ENCODE results near the gene FARP2. TPM values are rescaled to one million over a fixed set of nuclear protein-coding genes. Genes with fewer than 3 reads are reported as not detected.
A peak's percentile ranks its signal among the peaks of the same experiment; 100 is the strongest.

The FARP2 gene
- total RNA-seq, 6 donors from 2014 or later = 33.4 to 96.4 (median 42.2) TPM

DNA sequence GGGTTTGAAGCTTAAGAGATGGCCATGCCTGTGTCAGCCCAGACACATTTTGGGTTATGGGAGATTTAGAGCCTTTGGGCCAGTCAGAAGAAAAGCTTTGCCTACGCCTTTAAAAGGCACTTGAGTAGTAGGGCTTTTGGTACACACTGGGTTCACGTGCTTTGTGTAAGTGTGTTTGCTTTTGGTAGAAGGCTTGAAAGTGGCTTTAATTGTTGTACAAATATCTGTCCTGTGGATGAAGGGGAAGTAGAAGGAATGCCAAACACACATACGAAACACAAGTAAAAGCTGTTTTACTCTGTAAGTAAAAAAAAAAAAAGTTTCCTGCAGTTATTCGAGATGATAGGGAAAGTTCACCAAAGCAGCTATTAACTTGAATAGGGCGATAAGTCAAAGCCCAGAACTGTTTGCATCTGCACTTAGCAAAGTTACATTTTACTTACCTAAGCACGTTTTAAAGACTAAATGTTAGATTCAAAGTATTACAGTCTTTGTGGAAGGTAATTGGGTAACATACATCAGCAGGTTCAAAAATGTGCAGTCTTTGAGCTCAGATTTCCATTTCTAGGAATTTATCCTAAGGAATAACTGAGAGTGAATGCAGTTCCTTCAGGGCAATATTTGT lies 76.9 kb downstream of the FARP2 start:
- DNase-seq (peak in 1 of 2 donors; percentile 44), ATAC-seq (ENCODE audit: low FRiP score in 2 of 2) (peak in 1 of 2 donors; percentile 87)
- H3K27ac ChIP-seq = no peak overlapping the region
- TF ChIP-seq POLR2A (IDR thresholded peaks at IDR 0.05) (no peak), POLR2AphosphoS5 (IDR thresholded peaks at IDR 0.05) (no peak), EP300 (IDR thresholded peaks at IDR 0.05) (peak in 1 of 4 donors; percentile 63)
- TF ChIP-seq, protein P1, sequence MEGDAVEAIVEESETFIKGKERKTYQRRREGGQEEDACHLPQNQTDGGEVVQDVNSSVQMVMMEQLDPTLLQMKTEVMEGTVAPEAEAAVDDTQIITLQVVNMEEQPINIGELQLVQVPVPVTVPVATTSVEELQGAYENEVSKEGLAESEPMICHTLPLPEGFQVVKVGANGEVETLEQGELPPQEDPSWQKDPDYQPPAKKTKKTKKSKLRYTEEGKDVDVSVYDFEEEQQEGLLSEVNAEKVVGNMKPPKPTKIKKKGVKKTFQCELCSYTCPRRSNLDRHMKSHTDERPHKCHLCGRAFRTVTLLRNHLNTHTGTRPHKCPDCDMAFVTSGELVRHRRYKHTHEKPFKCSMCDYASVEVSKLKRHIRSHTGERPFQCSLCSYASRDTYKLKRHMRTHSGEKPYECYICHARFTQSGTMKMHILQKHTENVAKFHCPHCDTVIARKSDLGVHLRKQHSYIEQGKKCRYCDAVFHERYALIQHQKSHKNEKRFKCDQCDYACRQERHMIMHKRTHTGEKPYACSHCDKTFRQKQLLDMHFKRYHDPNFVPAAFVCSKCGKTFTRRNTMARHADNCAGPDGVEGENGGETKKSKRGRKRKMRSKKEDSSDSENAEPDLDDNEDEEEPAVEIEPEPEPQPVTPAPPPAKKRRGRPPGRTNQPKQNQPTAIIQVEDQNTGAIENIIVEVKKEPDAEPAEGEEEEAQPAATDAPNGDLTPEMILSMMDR (IDR thresholded peaks at IDR 0.05) = no peak
- WGBS, 2 donors = 65 to 79% methylated on average over 6 of the region's 6 CpGs
- no peak overlapping the region for H3K4me3 ChIP-seq
- no peaks in the 10 kb centered on the region for H3K27me3 ChIP-seq
- H3K4me1 ChIP-seq = peaks cover 0 to 11% (median 0%) of the 10 kb centered on the region in 4 donors
- H3K9me3 ChIP-seq = no peaks in the 10 kb centered on the region
- peaks cover 3 to 81% (median 27%) of the 10 kb centered on the region in 4 donors for H3K36me3 ChIP-seq

DNA sequence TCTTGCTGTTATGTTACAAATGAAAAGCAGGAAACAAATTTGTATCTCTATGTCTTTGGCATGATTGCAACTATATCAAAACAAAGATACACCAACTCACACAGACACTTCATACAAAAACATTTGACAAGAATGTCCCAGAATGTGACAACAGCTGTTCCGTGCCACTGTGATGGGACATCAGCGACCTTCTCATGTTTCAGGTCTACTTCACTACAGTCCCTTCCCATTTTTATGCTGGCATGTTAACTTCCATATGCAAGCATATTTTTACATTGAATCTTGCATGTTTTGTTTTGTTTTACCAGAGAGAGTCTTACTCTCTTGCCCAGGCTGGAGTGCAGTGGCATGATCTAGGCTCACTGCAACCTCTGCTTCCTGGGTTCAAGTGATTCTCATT lies 81.1 kb downstream of the FARP2 start:
- H3K4me1 ChIP-seq = peaks cover 0 to 10% (median 0%) of the 10 kb centered on the region in 4 donors
- H3K9me3 ChIP-seq = no peaks in the 10 kb centered on the region
- ATAC-seq (ENCODE audit: low FRiP score in 2 of 2) (no peak), DNase-seq (no peak)
- H3K36me3 ChIP-seq = peaks cover 3 to 85% (median 34%) of the 10 kb centered on the region in 4 donors
- no peak overlapping the region for H3K27ac ChIP-seq
- no peaks in the 10 kb centered on the region for H3K27me3 ChIP-seq
- whole genome bisulfite sequencing, 2 donors = 86 to 94% methylated on average over 2 of the region's 2 CpGs
- TF ChIP-seq EP300 (IDR thresholded peaks at IDR 0.05) (no peak), POLR2A (IDR thresholded peaks at IDR 0.05) (no peak), POLR2AphosphoS5 (IDR thresholded peaks at IDR 0.05) (no peak)
- TF ChIP-seq, protein P1 (IDR thresholded peaks at IDR 0.05) = no peak
- H3K4me3 ChIP-seq = no peak overlapping the region

DNA sequence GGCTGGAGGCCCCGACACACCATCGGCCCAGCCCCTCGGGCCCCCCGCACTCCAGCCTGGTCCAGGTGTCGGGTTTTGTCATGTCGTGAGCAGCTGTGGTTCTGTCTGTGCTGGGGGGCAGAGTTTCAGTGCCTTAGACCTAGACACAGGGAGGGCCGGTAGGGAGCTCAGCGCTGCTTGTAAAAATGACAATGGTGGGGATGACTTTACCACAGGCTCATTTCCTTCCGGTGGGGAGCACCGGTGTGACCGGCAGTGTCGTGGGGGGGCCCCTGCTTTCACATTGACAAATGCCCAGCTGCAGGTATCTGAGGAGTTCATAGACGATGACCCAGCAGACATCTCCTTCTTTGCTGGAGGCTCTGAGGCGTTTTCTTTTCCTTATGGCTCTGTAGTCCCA lies 85.4 kb downstream of the FARP2 start:
- Histone ChIP-seq H3K4me1 (no peaks in the 10 kb centered on the region), H3K9me3 (no peaks in the 10 kb centered on the region), H3K27me3 (no peaks in the 10 kb centered on the region), H3K27ac (no peak overlapping the region), H3K36me3 (peaks cover 3 to 90% (median 26%) of the 10 kb centered on the region in 4 donors), H3K4me3 (no peak overlapping the region)
- ATAC-seq (ENCODE audit: low FRiP score in 2 of 2) (no peak), DNase-seq (no peak)
- 88 to 89% methylated on average over 8 to 12 of the region's 14 CpGs for WGBS, 2 donors
- TF ChIP-seq POLR2A (IDR thresholded peaks at IDR 0.05) (no peak), POLR2AphosphoS5 (IDR thresholded peaks at IDR 0.05) (no peak), EP300 (IDR thresholded peaks at IDR 0.05) (no peak)
- TF ChIP-seq, protein P1 (IDR thresholded peaks at IDR 0.05) = no peak

DNA sequence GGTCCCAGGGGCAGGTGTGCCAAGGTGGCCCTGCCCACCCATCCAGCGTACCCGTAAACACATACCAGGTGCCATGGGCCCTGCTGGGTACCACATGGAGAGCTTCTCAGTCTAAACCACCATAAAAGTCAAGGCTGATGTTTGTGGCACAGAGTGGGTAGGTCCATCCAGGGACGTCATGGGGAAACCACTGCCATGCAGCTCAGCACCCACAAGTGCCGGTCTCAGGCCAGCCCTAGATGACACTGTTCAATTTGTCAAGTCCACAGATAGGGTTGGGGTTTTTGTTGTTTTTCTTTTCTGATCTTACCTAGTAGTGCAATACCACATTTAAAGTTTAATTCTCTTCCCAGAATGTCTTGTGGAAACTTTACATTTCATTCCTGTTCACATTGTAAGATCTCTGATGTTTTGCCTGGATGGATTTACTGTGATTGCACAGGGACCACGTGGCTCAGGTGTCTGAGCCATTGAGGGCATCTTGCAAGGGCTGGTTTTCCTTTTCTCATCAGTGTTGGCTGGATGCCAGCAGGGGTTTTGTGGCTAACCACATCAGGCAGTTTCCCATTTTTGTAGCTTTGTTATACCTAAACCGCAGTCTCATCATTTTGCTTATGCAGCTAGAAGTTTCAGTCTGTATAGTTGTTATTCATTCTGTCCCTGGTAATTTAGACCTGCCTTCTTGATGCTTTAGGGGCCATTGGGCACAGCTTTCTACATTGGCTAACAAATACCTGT lies 87.6 kb downstream of the FARP2 start:
- Histone ChIP-seq H3K9me3 (no peaks in the 10 kb centered on the region), H3K4me1 (no peaks in the 10 kb centered on the region), H3K27ac (no peak overlapping the region), H3K36me3 (peaks cover 0 to 75% (median 22%) of the 10 kb centered on the region in 4 donors), H3K27me3 (no peaks in the 10 kb centered on the region), H3K4me3 (no peak overlapping the region)
- DNase-seq = peak in 1 of 2 donors; percentile 48
- TF ChIP-seq POLR2AphosphoS5 (IDR thresholded peaks at IDR 0.05) (no peak), POLR2A (IDR thresholded peaks at IDR 0.05) (no peak), EP300 (IDR thresholded peaks at IDR 0.05) (no peak)
- TF ChIP-seq, protein P1 (IDR thresholded peaks at IDR 0.05) = no peak
- WGBS, 2 donors = 78 to 82% methylated on average over 6 of the region's 6 CpGs
- ATAC-seq (ENCODE audit: low FRiP score in 2 of 2) = peak in 1 of 2 donors; percentile 31
